Measurements from ENCODE around the gene CD3G. TPM values are rescaled to one million over a fixed set of nuclear protein-coding genes. Genes with fewer than 3 reads are reported as not detected.

The CD3G gene
- total RNA-seq, 2 donors from 2014 or later = 0.24 TPM; not detected in 1

DNA sequence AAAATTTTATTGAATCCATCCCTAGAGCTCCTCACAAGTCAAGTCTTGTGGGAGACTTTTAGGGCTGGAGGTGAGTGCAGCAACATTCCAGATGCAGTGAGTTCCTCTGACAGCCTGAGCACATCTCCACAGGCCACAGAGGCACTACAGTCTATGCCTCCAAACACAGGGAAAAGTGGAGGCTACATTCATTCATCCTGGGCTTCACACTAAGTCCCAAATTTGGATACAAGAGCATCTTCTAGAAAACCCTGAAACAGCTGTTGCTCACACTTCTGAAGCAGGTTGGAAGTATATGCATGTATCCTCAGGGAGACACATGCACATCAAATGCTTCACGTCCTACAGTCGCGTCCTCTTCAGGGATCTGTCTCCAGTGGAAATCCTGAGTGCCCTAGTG lies 2.9 kb upstream of the CD3G start:
- Histone ChIP-seq H3K4me1 (no peaks in the 10 kb centered on the region), H3K27ac (no peak overlapping the region), H3K27me3 (no peaks in the 10 kb centered on the region), H3K9me3 (no peaks in the 10 kb centered on the region), H3K36me3 (no peaks in the 10 kb centered on the region), H3K4me3 (no peak overlapping the region)
- no peak for DNase-seq (ENCODE audit: low spot score)
- TF ChIP-seq, protein P1, sequence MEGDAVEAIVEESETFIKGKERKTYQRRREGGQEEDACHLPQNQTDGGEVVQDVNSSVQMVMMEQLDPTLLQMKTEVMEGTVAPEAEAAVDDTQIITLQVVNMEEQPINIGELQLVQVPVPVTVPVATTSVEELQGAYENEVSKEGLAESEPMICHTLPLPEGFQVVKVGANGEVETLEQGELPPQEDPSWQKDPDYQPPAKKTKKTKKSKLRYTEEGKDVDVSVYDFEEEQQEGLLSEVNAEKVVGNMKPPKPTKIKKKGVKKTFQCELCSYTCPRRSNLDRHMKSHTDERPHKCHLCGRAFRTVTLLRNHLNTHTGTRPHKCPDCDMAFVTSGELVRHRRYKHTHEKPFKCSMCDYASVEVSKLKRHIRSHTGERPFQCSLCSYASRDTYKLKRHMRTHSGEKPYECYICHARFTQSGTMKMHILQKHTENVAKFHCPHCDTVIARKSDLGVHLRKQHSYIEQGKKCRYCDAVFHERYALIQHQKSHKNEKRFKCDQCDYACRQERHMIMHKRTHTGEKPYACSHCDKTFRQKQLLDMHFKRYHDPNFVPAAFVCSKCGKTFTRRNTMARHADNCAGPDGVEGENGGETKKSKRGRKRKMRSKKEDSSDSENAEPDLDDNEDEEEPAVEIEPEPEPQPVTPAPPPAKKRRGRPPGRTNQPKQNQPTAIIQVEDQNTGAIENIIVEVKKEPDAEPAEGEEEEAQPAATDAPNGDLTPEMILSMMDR (IDR thresholded peaks at IDR 0.05) = no peak

GRCh38 chr11:118341815-118342489 lies 2.2 kb upstream of the CD3G start:
- H3K9me3 ChIP-seq = no peaks in the 10 kb centered on the region
- H3K4me1 ChIP-seq = no peaks in the 10 kb centered on the region
- H3K27ac ChIP-seq = no peak overlapping the region
- TF ChIP-seq, protein P1 (IDR thresholded peaks at IDR 0.05) = no peak
- DNase-seq (ENCODE audit: low spot score) = no peak
- H3K4me3 ChIP-seq = no peak overlapping the region
- H3K27me3 ChIP-seq = no peaks in the 10 kb centered on the region
- no peaks in the 10 kb centered on the region for H3K36me3 ChIP-seq

- Histone ChIP-seq H3K9me3 (no peaks in the 10 kb centered on the region), H3K27ac (no peak within 1 kb of the TSS), H3K4me3 (no peak within 1 kb of the TSS), H3K27me3 (no peaks in the 10 kb centered on the region), H3K4me1 (no peaks in the 10 kb centered on the region), H3K36me3 (no peaks in the 10 kb centered on the region)
- DNase-seq (ENCODE audit: low spot score) = no peak
- TF ChIP-seq, protein P1 (IDR thresholded peaks at IDR 0.05) = no peak
These were observed 1.5 kb upstream of the CD3G start, which contains the start of gene CD3D for GRCh38 chr11:118342503-118343161. Gene CD3D (minus strand): TSS chr11:118342705. CDS start chr11:118342607, 98 bp downstream.

- Histone ChIP-seq H3K4me3 (no peak overlapping the region), H3K4me1 (no peaks in the 10 kb centered on the region), H3K27ac (no peak overlapping the region), H3K36me3 (no peaks in the 10 kb centered on the region), H3K27me3 (no peaks in the 10 kb centered on the region), H3K9me3 (no peaks in the 10 kb centered on the region)
- no peak for DNase-seq (ENCODE audit: low spot score)
- TF ChIP-seq, protein P1 (IDR thresholded peaks at IDR 0.05) = no peak
These were observed 896 bp upstream of the CD3G start for GRCh38 chr11:118343248-118343647.

GRCh38 chr11:118349475-118349874 lies 5.3 kb downstream of the CD3G start:
- Histone ChIP-seq H3K27me3 (no peaks in the 10 kb centered on the region), H3K4me3 (no peak overlapping the region), H3K4me1 (no peaks in the 10 kb centered on the region), H3K27ac (no peak overlapping the region), H3K9me3 (no peaks in the 10 kb centered on the region), H3K36me3 (no peaks in the 10 kb centered on the region)
- DNase-seq (ENCODE audit: low spot score) = no peak
- TF ChIP-seq, protein P1 (IDR thresholded peaks at IDR 0.05) = no peak
